Hematopoietic multipotent progenitor cell treated with erythropoietin and hydrocortisone succinate and interleukin-3 and kit ligand, for 17 days (in vitro differentiated cells): Measurements from ENCODE around the gene SLC25A18.

Experiments
- DNase-seq: peaks from one replicate; pipeline ENCODE4 v3.0.0-alpha.2; 2015; ENCODE audit warnings: low spot score

SLC25A18 gene

DNA sequence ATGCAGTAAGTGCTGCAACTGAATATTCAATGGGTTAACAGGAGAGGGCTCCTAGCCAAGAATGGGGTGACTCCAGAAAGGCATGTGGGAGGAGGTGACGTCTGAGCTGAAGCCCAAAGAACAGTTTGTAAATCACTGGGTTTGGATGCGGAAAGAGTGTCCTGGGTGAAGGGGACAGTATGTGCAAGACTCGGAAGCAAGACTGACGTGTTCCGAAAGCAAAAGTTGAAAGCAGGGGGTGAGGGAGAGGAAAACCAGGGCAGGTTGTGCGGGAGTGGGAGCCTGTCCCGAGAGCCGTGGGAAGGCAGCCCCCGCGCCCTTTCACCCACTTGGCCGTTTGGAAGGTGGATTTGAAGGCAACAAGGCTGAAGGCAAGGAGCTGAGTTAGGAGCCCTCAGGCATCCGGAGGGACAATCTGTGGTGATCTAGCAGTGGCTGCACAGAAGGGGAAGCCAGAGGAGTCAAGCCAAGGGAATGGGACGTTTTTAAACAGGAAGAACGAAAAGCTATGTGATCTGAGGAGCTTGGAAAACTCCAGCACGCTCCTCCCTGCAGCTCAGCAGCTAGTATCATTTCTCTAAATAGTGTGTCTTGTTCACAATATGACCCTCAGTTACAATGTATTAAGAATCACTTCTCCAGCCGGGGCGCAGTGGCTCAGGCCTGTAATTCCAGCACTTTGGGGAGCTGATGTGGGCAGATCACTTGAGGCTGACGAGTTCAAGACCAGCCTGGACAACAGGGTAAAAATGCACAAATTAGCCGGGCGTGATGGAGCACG, 7.7 kb downstream of the SLC25A18 start:
- no peak for DNase-seq

DNA sequence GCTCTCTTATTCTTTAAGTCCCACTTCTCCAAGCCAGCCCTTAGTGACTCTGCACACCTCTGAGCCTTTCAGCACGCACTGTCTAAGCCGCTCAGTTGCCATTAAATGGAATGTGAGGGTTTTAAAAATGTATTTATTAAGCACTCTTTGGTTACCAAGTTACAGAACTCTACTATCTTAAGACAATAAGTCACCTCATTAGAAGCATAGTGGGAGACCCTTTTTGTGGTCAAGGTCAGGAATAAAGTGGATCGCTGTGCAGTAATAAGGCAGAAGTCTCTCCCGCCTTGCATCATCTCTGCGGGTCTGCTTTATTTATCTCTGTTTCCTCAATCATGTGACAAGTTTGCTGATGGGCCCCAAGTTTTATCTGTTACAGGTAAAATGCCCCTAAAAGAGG, 11.9 kb downstream of the SLC25A18 start:
- no peak for DNase-seq

DNA sequence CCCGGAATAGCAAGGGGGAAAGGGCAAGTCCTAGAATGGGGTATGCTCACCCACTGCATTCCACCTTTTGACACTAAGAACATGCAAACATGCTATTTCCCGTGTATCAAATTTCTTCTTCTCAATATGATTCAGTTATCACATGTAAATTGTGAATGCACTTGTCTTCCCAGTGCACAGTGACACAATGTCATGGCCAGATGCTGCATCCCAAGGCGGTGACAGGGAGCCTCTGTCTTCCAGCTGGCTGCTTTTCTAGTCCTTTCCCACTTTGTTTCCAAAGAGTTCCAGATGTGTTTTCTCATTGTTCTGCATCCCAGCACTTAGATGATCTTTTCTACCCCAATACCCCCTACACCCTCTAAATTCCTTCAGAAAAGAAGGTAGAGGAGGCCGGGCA, 12.4 kb downstream of the SLC25A18 start:
- no peak for DNase-seq

DNA sequence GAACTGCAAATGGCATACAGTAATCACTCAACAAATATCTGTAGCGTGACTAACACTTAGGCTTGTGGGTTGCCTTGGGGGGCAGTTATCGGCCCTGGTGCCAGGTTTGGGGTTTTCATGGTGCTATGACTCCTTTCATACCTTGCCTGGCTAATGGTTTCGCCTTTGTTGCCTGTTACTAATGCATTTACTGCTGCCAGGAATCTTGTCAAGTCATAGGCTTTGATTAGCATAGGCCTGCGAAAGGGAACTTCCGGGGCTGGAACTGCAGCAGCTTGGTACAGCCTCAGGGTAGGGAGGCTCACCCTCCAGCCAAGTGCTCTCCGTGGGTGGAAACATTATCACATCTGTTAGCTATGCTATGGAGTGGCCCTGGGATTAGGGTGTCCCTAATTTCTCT, 13.2 kb downstream of the SLC25A18 start:
- no peak for DNase-seq

DNA sequence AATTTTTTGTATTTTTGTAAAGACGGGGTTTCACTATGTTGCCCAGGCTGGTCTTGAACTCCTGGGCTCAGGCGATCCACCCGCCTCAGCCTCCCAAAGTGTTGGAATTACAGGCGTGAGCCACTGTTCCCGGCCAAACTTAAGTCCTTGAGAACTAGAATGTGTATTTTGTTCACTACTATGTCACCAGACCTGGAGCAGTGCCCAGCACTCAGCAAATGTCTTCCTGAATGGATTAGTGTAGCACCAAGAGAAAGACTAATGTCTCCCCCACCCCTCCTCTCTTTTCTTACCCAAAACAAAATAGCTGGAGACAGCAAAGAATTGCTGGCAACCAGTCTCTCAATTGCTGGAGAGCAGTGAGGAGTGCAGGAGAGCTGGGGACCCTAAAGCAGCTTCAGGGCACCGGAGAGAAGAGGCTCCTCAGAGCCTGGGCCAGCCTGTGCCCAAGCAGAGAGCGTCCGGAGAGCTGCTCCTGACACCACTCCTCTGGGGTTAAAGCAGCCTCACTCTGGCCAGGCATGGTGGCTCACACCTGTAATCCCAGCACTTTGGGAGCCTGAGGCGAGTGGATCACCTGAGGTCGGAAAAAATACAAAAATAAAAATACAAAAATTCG, 14.9 kb downstream of the SLC25A18 start:
- no peak for DNase-seq

DNA sequence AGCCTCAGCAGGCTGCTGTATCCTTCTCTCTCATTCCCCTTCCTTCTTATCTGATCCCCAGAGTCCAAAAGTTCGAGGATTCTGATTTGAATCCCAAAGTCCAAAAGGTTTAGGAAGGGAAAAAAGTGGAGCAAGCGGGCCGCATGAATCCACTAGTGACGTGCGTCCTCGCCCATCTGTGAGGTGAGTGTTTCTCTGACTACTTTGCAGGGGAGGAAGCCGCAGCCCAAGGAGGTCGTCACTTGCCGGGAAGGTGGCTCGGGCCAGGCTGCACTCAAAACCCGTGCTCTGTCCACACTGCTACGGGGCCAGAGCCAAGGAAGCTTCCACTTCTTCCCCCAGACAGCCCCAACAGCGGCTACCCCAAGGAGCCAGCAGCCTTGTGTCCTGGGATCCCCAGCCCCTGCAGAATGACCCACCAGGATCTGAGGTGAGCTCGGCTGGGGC, 16.3 kb downstream of the SLC25A18 start:
- DNase-seq, result no peak

DNA sequence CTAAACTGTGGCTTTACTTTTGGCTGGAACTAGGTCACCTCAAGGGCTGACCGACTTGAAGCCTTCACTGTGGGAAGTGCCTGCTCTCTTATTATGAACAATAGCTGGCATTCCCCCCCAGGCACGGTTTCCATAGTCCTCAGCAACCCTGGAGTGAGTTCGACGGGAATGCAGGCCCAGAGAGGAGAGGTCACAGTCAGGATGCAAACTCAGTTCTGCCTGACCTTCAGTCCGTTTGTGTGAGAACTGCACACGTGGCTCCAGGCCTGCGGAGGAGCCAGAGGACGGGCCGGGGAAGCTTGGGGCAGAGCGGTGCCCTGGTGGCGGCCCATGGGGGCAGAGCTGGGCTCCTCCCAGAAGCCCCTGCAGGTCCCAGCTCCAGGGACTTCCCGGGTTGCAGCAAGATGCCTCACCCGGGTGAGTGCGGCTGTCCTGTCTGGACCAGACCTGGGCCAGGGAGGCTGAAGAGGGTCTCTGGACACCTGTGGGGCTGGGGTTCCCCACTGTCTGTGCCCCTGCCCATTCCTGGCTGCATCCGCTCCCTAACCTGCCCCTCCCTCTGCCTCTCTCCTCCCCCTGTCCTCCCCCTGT, 17.2 kb downstream of the SLC25A18 start:
- DNase-seq, result no peak

DNA sequence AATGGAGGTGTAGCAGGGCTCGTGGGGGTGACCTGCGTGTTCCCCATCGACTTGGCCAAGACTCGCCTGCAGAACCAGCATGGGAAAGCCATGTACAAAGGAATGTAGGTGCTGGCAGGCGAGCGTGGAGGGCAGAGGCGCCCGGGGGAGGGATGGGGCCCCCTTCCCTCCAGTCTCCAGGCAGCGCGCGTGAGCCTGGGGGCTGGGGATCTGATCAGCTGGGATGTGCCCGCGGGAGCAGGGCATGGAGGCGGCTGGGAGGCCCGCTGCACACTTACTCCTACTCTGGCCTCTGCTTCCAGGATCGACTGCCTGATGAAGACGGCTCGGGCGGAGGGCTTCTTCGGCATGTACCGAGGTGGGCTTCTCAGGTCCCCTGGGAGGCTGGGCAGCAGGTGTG, 17.8 kb downstream of the SLC25A18 start:
- no peak for DNase-seq

GRCh38 chr22:17581631-17582030, 18.3 kb downstream of the SLC25A18 start:
- DNase-seq, result no peak

GRCh38 chr22:17583151-17583550, 19.9 kb downstream of the SLC25A18 start:
- no peak for DNase-seq

- no peak for DNase-seq
These were observed 23.6 kb downstream of the SLC25A18 start for GRCh38 chr22:17586831-17587440.

DNA sequence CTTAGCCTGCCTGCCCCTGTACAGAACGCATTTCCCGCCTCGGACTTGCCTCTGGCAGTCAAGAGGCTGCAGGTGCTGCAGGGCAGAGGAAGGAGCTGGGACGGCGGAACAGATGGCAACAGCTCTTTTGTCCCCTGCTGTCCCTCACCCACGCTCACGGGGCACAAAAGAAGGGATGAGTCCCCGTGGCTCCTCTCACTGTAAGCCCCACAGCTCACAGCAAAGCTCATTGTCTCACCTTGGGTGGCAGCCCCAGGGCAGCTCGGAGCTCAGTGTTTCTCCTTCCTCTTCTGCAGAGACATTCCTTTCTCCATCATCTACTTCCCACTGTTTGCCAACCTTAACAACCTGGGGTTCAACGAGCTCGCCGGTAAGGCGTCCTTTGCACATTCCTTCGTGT, 24.3 kb downstream of the SLC25A18 start:
- DNase-seq, result no peak

- DNase-seq, result no peak
These were observed 25.3 kb downstream of the SLC25A18 start for GRCh38 chr22:17588606-17589005.

DNA sequence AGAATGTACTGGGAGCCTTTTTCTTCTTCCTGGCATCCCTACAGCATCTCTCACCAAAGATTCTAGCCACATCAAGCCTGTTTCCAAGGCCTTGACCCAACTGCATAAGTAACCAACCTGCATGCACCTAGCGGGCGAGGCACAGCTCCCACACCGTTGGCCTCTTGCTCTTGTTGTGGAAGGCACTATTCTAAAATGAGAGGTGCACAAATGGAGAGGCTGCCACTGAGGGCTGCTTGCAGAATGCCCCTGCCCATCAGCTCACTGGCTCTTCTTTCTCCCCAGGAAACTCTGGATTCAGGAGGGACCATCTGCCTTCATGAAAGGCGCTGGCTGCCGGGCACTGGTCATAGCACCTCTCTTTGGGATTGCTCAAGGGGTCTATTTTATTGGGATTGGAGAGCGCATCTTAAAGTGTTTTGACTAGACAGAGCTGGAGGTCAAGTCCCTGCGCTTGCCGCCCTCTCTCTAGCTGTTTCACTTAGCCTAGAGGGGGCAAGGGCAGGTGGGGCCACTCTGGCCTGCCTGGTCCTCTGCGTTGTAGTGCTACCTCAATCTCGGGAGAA, 26.6 kb downstream of the SLC25A18 start:
- DNase-seq, result no peak

- no peak for DNase-seq
These were observed 27.3 kb downstream of the SLC25A18 start for GRCh38 chr22:17590586-17590985.

- no peak for DNase-seq
These were observed 28.9 kb downstream of the SLC25A18 start for GRCh38 chr22:17592201-17592600.

DNA sequence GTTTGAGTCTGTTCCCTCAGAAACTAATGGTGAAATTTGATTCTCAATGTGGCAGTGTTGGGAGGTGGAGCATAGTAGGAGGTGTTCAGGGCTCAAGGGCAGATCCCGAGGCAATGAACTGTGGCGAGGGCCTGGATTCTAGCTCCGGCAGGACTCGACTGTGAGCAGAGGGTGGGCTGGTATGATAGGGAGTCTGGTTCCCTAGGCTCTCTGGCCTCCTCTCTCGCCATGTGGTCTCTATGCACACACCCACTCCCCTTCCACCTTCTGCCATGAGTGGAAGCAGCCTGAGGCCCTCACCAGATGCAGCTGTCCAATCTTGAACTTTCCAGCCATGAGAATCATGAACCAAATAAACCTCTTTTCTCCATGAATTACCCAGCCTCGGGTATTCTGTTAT, 32.9 kb downstream of the SLC25A18 start:
- no peak for DNase-seq

GRCh38 chr22:17597217-17597616, 33.9 kb downstream of the SLC25A18 start:
- no peak for DNase-seq

DNA sequence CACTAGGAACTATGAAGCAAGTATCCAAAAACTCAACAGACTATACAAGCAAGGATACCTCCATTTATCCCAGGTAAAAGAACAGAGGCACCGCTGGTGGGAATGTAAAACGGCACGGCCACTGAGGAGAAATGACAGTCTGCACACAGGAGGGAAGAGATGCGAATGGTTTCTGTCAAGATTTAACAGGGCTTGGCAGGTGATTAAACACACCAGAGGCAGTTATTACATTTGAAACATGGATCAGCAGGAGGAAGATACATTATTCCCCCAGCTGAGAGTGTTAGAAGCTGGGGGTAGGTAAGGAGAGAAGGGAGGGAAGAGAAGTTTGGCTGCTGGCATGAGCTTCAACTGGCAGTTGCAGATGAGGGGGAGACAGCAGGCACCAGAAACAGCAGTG, 35.0 kb downstream of the SLC25A18 start:
- DNase-seq, result no peak

- DNase-seq, result no peak
These were observed 37.7 kb downstream of the SLC25A18 start for GRCh38 chr22:17601031-17601430.

DNA sequence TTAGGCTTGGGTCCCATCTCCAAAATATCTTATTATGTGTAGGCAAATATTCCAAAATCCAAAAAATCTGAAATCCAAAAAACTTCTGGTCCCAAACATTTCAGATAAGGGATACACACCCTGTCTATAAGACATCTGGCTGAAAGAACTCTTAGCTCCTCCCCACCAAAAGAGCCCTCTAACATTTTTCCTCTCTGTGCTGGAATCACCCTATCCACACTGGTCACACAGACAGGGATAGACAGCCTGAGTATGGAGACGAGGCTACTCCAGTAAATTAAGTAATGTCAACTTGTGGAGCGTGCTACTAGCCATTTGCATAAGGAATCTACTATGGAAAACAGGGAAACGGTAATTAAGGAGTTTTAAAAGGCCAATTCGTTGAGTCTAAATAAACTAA, 40.4 kb downstream of the SLC25A18 start:
- DNase-seq, result no peak

GRCh38 chr22:17606496-17606895, 43.2 kb downstream of the SLC25A18 start:
- DNase-seq, result no peak
